AG04450 (cell line): ENCODE data around the gene TMEM109. TPM values are rescaled to one million over a fixed set of nuclear protein-coding genes. Genes with fewer than 3 reads are reported as not detected.

Experiments used
- CTCF ChIA-PET: fragments of 300-600, 350-600 bp; formaldehyde crosslinking; extraction: SDS; loops from one replicate; lab custom pipeline; 2022; ENCODE audit warnings: antibody characterized with exemption, inconsistent platforms; lab: Charles Lee
- POLR2A ChIA-PET: fragments of 350-600 bp; formaldehyde crosslinking; extraction: SDS; loops from one replicate; lab custom pipeline; 2021; ENCODE audit warnings: antibody characterized with exemption, inconsistent platforms; lab: Yijun Ruan, JAX
- DNase-seq: peaks from one replicate; pipeline ENCODE4 v3.0.0-alpha.2; 2011; ENCODE audit warnings: low read depth, low spot score
- H3K27ac ChIP-seq: one replicate; pipeline ENCODE4 v1.5.1; 2012; ENCODE audit warnings: low read depth, low read length, control low read depth
- H3K27me3 ChIP-seq: one replicate; pipeline ENCODE4 v1.6.0; 2012; ENCODE audit warnings: low read length; ENCODE audit not compliant: control insufficient read depth, insufficient read depth
- H3K4me3 ChIP-seq: 2 replicates; pipeline ENCODE4 v1.5.1; 2011; ENCODE audit warnings: mild to moderate bottlenecking, low read depth, low read length, control low read depth
- H3K9me3 ChIP-seq: 2 replicates; pipeline ENCODE4 v1.5.1; 2012; ENCODE audit warnings: low read length; ENCODE audit not compliant: control insufficient read depth, insufficient read depth
- CTCF ChIP-seq: IDR thresholded peaks from 2 replicates; pipeline ENCODE4 v1.5.1; 2011; ENCODE audit warnings: low read depth, low read length, control low read depth, inconsistent platforms
- polyA plus RNA-seq: library from polyadenylated mRNA; depleted of rRNA; stranded (reverse); fragments of >200 nt; gene quantifications from 2 replicates; pipeline ENCODE4 v1.2.3, GENCODE V29; 2011

TMEM109 gene
- polyA plus RNA-seq, 1 experiment, result 36.2 TPM

- H3K27me3 ChIP-seq, result no peaks in the 10 kb centered on the region
- H3K4me3 ChIP-seq, result no peak overlapping the region
- no peak overlapping the region for H3K27ac ChIP-seq
- no peak for TF ChIP-seq CTCF
- ChIA-PET CTCF (interaction anchor here (2.1 kb wide), 1 partner anchor 19 kb away, joined by 11 read pairs; no protein-coding TSS in a partner anchor), POLR2A (no interaction called here)
- no peak for DNase-seq
- no peaks in the 10 kb centered on the region; the same call in 1 of the 2 replicates for H3K9me3 ChIP-seq
Observed at GRCh38 chr11:60918251-60918938, 4.4 kb downstream of the TMEM109 start.

GRCh38 chr11:60918939-60919265 lies 4.9 kb downstream of the TMEM109 start:
- POLR2A ChIA-PET, result no interaction called here
- TF ChIP-seq CTCF, result no peak
- Histone ChIP-seq H3K4me3 (no peak overlapping the region), H3K9me3 (no peaks in the 10 kb centered on the region; the same call in 1 of the 2 replicates), H3K27me3 (no peaks in the 10 kb centered on the region), H3K27ac (no peak overlapping the region)
- no peak for DNase-seq
- CTCF ChIA-PET, result interaction anchor here (2.1 kb wide), 1 partner anchor 19 kb away, joined by 11 read pairs; no protein-coding TSS in a partner anchor

GRCh38 chr11:60919320-60919719 lies 5.4 kb downstream of the TMEM109 start:
- ChIA-PET CTCF (interaction anchor here (2.1 kb wide), 1 partner anchor 20 kb away, joined by 11 read pairs; no protein-coding TSS in a partner anchor), POLR2A (no interaction called here)
- no peaks in the 10 kb centered on the region; the same call in 1 of the 2 replicates for H3K9me3 ChIP-seq
- no peak for TF ChIP-seq CTCF
- H3K27ac ChIP-seq, result no peak overlapping the region
- H3K4me3 ChIP-seq, result no peak overlapping the region
- DNase-seq, result no peak
- H3K27me3 ChIP-seq, result no peaks in the 10 kb centered on the region

GRCh38 chr11:60919956-60920355 lies 6.0 kb downstream of the TMEM109 start:
- POLR2A ChIA-PET, result no interaction called here
- H3K27me3 ChIP-seq, result no peaks in the 10 kb centered on the region
- TF ChIP-seq CTCF, result no peak
- H3K4me3 ChIP-seq, result no peak overlapping the region
- H3K27ac ChIP-seq, result no peak overlapping the region
- CTCF ChIA-PET, result interaction anchor here (1.1 kb wide), 1 partner anchor 267 kb away, joined by 3 read pairs; no protein-coding TSS in a partner anchor
- no peak for DNase-seq
- no peaks in the 10 kb centered on the region; the same call in 1 of the 2 replicates for H3K9me3 ChIP-seq

- CTCF ChIA-PET, result no interaction called here
- H3K27me3 ChIP-seq, result no peaks in the 10 kb centered on the region
- H3K9me3 ChIP-seq, result no peaks in the 10 kb centered on the region; the same call in 1 of the 2 replicates
- POLR2A ChIA-PET, result interaction anchor here (0.8 kb wide), 1 partner anchor 17 kb away, joined by 4 read pairs; no protein-coding TSS in a partner anchor
- H3K4me3 ChIP-seq, result no peak overlapping the region
- H3K27ac ChIP-seq, result no peak overlapping the region
- no peak for DNase-seq
- TF ChIP-seq CTCF, result no peak
Observed at GRCh38 chr11:60921259-60921658, 7.3 kb downstream of the TMEM109 start.
